CD4-positive, alpha-beta T cell treated with Interleukin-21 for 1 hour (primary cell): ENCODE measurements around the gene KCNC1.

Experiments used
- DNase-seq: peaks from one replicate; pipeline ENCODE4 v3.0.0-alpha.2; 2020

Gene KCNC1

GRCh38 chr11:17718015-17718414, 16.6 kb upstream of the KCNC1 start:
- no peak for DNase-seq

- DNase-seq: no peak
Observed at GRCh38 chr11:17718510-17718962, 16.0 kb upstream of the KCNC1 start.

- DNase-seq: no peak
Observed at GRCh38 chr11:17719028-17719937, 15.3 kb upstream of the KCNC1 start, which contains the start of gene MYOD1. MYOD1 (plus strand) TSS chr11:17719571; CDS start chr11:17719783, 212 bp downstream.

- DNase-seq: no peak
Observed at GRCh38 chr11:17719938-17720795, 14.4 kb upstream of the KCNC1 start.

GRCh38 chr11:17720796-17721171, 13.8 kb upstream of the KCNC1 start:
- DNase-seq: no peak

GRCh38 chr11:17721242-17721999, 13.2 kb upstream of the KCNC1 start:
- DNase-seq: no peak

GRCh38 chr11:17722000-17722643, 12.5 kb upstream of the KCNC1 start:
- DNase-seq: no peak

GRCh38 chr11:17724020-17724908, 10.3 kb upstream of the KCNC1 start:
- no peak for DNase-seq

- DNase-seq: no peak
Observed at GRCh38 chr11:17725174-17725573, 9.4 kb upstream of the KCNC1 start.

GRCh38 chr11:17730137-17730536, 4.4 kb upstream of the KCNC1 start:
- no peak for DNase-seq

GRCh38 chr11:17730608-17731462, 3.7 kb upstream of the KCNC1 start:
- peak; percentile 48 for DNase-seq

GRCh38 chr11:17733261-17733660, 1.3 kb upstream of the KCNC1 start:
- no peak for DNase-seq

- DNase-seq: no peak
Observed at GRCh38 chr11:17734986-17735817, 621 bp downstream of the KCNC1 start.

- DNase-seq: no peak
Observed at GRCh38 chr11:17735818-17736578, 1.4 kb downstream of the KCNC1 start.

GRCh38 chr11:17736579-17736893, 2.0 kb downstream of the KCNC1 start:
- DNase-seq: no peak

GRCh38 chr11:17736930-17737817, 2.6 kb downstream of the KCNC1 start:
- no peak for DNase-seq

- no peak for DNase-seq
Observed at GRCh38 chr11:17738151-17738973, 3.8 kb downstream of the KCNC1 start.
